ENCODE data around the gene SIRT5. TPM values are rescaled to one million over a fixed set of nuclear protein-coding genes. Genes with fewer than 3 reads are reported as not detected.

SIRT5 gene
- total and polyA plus RNA-seq, 2 experiments from 2014 or later: 9.8 to 13.1 TPM

GRCh38 chr6:13528777-13529343, 45.5 kb upstream of the SIRT5 start:
- Histone ChIP-seq H4K20me1 (replicated peaks; ENCODE audit: insufficient read depth) (no peaks in the 10 kb centered on the region), H3K36me3 (ENCODE audit: insufficient read depth) (no peaks in the 10 kb centered on the region), H3K4me1 (ENCODE audit: insufficient read depth) (peaks cover 24% of the 10 kb centered on the region), H2AFZ (peak overlapping the region; percentile 93; the same call in 1 of the 2 replicates), H3K4me2 (peak overlapping the region; percentile 15; the same call in 1 of the 2 replicates), H3K9me2 (ENCODE audit: insufficient read depth) (no peaks in the 10 kb centered on the region; the same call in 1 of the 2 replicates), H3K27me3 (ENCODE audit: insufficient read depth) (no peaks in the 10 kb centered on the region), H3F3A (replicated peaks; ENCODE audit: low read depth) (no peaks in the 10 kb centered on the region), H3K27ac (ENCODE audit: low read depth) (0 out of 2 replicates have a peak overlapping the region, but pooled peaks have one; percentile 26), H3K79me2 (replicated peaks; ENCODE audit: insufficient read depth) (no peaks in the 10 kb centered on the region), H3K4me3 (no peak overlapping the region)
- TF ChIP-seq CTCF (conservative IDR thresholded peaks at IDR 0.05; ENCODE audit: low read depth in 2 of 2) (no peak), NANOG (IDR thresholded peaks at IDR 0.05; ENCODE audit: borderline replicate concordance) (no peak), ZNF114 (CRISPR knock-in tag; IDR thresholded peaks at IDR 0.05) (no peak), ZNF331 (CRISPR knock-in tag; IDR thresholded peaks at IDR 0.05; ENCODE audit: low read depth) (no peak), CREB1 (CRISPR knock-in tag; IDR thresholded peaks at IDR 0.05; ENCODE audit: low read depth) (no peak), EZH2 (IDR thresholded peaks at IDR 0.05; ENCODE audit: low read depth, unreplicated experiment) (no peak), POLR2AphosphoS5 (IDR thresholded peaks at IDR 0.05; ENCODE audit: low read depth) (no peak), EZH2phosphoT487 (IDR thresholded peaks at IDR 0.05; ENCODE audit: unreplicated experiment) (no peak), JUNB (IDR thresholded peaks at IDR 0.05; ENCODE audit: unreplicated experiment) (no peak), STAT1 (IDR thresholded peaks at IDR 0.05; ENCODE audit: unreplicated experiment) (no peak), ZNF462 (CRISPR knock-in tag; IDR thresholded peaks at IDR 0.05) (no peak)
- TF ChIP-seq, protein P1, sequence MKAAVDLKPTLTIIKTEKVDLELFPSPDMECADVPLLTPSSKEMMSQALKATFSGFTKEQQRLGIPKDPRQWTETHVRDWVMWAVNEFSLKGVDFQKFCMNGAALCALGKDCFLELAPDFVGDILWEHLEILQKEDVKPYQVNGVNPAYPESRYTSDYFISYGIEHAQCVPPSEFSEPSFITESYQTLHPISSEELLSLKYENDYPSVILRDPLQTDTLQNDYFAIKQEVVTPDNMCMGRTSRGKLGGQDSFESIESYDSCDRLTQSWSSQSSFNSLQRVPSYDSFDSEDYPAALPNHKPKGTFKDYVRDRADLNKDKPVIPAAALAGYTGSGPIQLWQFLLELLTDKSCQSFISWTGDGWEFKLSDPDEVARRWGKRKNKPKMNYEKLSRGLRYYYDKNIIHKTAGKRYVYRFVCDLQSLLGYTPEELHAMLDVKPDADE (IDR thresholded peaks at IDR 0.05): no peak
- TF ChIP-seq, protein P2, sequence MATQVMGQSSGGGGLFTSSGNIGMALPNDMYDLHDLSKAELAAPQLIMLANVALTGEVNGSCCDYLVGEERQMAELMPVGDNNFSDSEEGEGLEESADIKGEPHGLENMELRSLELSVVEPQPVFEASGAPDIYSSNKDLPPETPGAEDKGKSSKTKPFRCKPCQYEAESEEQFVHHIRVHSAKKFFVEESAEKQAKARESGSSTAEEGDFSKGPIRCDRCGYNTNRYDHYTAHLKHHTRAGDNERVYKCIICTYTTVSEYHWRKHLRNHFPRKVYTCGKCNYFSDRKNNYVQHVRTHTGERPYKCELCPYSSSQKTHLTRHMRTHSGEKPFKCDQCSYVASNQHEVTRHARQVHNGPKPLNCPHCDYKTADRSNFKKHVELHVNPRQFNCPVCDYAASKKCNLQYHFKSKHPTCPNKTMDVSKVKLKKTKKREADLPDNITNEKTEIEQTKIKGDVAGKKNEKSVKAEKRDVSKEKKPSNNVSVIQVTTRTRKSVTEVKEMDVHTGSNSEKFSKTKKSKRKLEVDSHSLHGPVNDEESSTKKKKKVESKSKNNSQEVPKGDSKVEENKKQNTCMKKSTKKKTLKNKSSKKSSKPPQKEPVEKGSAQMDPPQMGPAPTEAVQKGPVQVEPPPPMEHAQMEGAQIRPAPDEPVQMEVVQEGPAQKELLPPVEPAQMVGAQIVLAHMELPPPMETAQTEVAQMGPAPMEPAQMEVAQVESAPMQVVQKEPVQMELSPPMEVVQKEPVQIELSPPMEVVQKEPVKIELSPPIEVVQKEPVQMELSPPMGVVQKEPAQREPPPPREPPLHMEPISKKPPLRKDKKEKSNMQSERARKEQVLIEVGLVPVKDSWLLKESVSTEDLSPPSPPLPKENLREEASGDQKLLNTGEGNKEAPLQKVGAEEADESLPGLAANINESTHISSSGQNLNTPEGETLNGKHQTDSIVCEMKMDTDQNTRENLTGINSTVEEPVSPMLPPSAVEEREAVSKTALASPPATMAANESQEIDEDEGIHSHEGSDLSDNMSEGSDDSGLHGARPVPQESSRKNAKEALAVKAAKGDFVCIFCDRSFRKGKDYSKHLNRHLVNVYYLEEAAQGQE (IDR thresholded peaks at IDR 0.05; ENCODE audit: unreplicated experiment): no peak
- DNase-seq (ENCODE audit: low spot score) (no peak), ATAC-seq (peak; percentile 79)
- Mint-ChIP-seq H3K36me3 (ENCODE audit: low read depth) (no peaks in the 10 kb centered on the region), H3K4me3 (no peak overlapping the region), H3K27ac (peak overlapping the region; percentile 12; the same call in 1 of the 2 replicates), H3K9me3 (no peaks in the 10 kb centered on the region), H3K4me1 (peaks cover 28% of the 10 kb centered on the region), H3K27me3 (ENCODE audit: insufficient read depth, low read depth, poor library complexity) (peaks cover 3% of the 10 kb centered on the region)

Measured in GM23338 (cell line).